ENCODE results near the gene MET. TPM values are rescaled to one million over a fixed set of nuclear protein-coding genes. Genes with fewer than 3 reads are reported as not detected.

MET gene
- total and polyA plus RNA-seq, 2 donors (not counting 3 experiments of a cell fraction or from before 2014, with no cell fraction given): 21.1 to 44.5 TPM

GRCh38 chr7:116702046-116702785 lies 30.2 kb downstream of the MET start:
- no peak for FAIRE-seq
- no peaks in the 10 kb centered on the region for H4K20me1 ChIP-seq (replicated peaks; ENCODE audit: control insufficient read depth, extremely low read depth, insufficient read depth, low read length)
- H3K27me3 ChIP-seq (ENCODE audit: control insufficient read depth in 2 of 2, insufficient read depth in 2 of 2, low read length in 2 of 2): no peaks in the 10 kb centered on the region
- H3K9me1 ChIP-seq (replicated peaks; ENCODE audit: control insufficient read depth, extremely low read depth, insufficient read depth, low read length): no peaks in the 10 kb centered on the region
- POLR2A ChIA-PET: no interaction called here
- dilution Hi-C loops (cut with MboI; ENCODE audit: extremely low pct_ligation_motif_present, low sequenced_read_pairs) (no loop called here), intact Hi-C loops (cut with micrococcal nuclease) (no loop called here)
- H3K4me1 ChIP-seq (ENCODE audit: control insufficient read depth, extremely low read depth, insufficient read depth, low read length): peaks cover 42% of the 10 kb centered on the region
- peaks cover 3 to 10% of the 10 kb centered on the region in 2 experiments for H3K36me3 ChIP-seq (ENCODE audit: control insufficient read depth in 2 of 2, extremely low read depth in 1 of 2, insufficient read depth in 2 of 2, low read length in 2 of 2)
- no peaks in the 10 kb centered on the region for H3K9me3 ChIP-seq (replicated peaks; ENCODE audit: control insufficient read depth, insufficient read depth, low read length)
- no peak overlapping the region for H3K9ac ChIP-seq (replicated peaks; ENCODE audit: extremely low read depth, insufficient read depth, low read length)
- H3K27ac ChIP-seq (ENCODE audit: insufficient read depth, low read depth, low read length): no peak overlapping the region
- CTCF ChIA-PET: interaction anchor here (1.0 to 1.1 kb wide), 2 partner anchors 10 to 30 kb away, joined by 3 read pairs; partner anchors contain the start of gene MET
- TF ChIP-seq GATA2 (IDR thresholded peaks at IDR 0.05; ENCODE audit: insufficient read depth, insufficient read length, low read depth, low read length): no peak
- no peak for TF ChIP-seq FOS (IDR thresholded peaks at IDR 0.05; ENCODE audit: borderline replicate concordance, insufficient read depth, low read length)
- TF ChIP-seq EZH2 (IDR thresholded peaks at IDR 0.05; ENCODE audit: borderline replicate concordance, low read depth, low read length, severe bottlenecking): no peak
- no peak for TF ChIP-seq MAX (IDR thresholded peaks at IDR 0.05; ENCODE audit: insufficient read depth, insufficient read length)
- no peak for TF ChIP-seq CTCF (IDR thresholded peaks at IDR 0.05; ENCODE audit: extremely low read depth in 1 of 2, insufficient read depth in 1 of 2, low read depth in 1 of 2, low read length in 2 of 2)
- H3K79me2 ChIP-seq (ENCODE audit: control insufficient read depth, insufficient read depth, low read length): peaks cover 28% of the 10 kb centered on the region
- no peak overlapping the region for H2AFZ ChIP-seq (ENCODE audit: low read depth, low read length)
- no peak for DNase-seq (ENCODE audit: low read depth, low spot score)
- no peak overlapping the region for H3K4me2 ChIP-seq (ENCODE audit: insufficient read depth, low read length)
- H3K4me3 ChIP-seq (replicated peaks in 1 of 3; ENCODE audit: insufficient read depth in 1 of 3, low read depth in 1 of 3, low read length in 3 of 3): no peak overlapping the region
- BruUV-seq (replicated peaks): no TSS peak

Measured in endothelial cell of umbilical vein (primary cell).